K562 (cell line): ENCODE measurements around the gene MBD1. TPM values are rescaled to one million over a fixed set of nuclear protein-coding genes. Genes with fewer than 3 reads are reported as not detected.

Experiments used
- ARHGAP35 ChIP-seq: fragments of 450-650 bp; IDR thresholded peaks from 2 replicates; pipeline ENCODE4 v1.6.1; 2018; ENCODE audit not compliant: partially characterized antibody
- BRD4 ChIP-seq: fragments of 200-600 bp; sonication (generic); IDR thresholded peaks from 2 replicates; pipeline ENCODE4 v1.6.1; 2017; ENCODE audit warnings: inconsistent platforms
- CREM ChIP-seq: IDR thresholded peaks from 2 replicates; pipeline ENCODE4 v1.6.1; 2014; ENCODE audit warnings: antibody characterized with exemption, low read depth
- EHMT2 ChIP-seq: fragments of 450-650 bp; IDR thresholded peaks from 2 replicates; pipeline ENCODE4 v1.6.1; 2018; ENCODE audit warnings: antibody characterized with exemption
- ETV1 ChIP-seq: fragments of 450-650 bp; conservative IDR thresholded peaks from 2 replicates; pipeline ENCODE4 v1.6.1; 2016; ENCODE audit warnings: missing genetic modification characterization, control low read depth, low read depth, missing compliant biosample characterization
- GTF2F1 ChIP-seq: IDR thresholded peaks from 2 replicates; pipeline ENCODE4 v1.6.1; 2011; ENCODE audit warnings: low read depth, low read length, improper control_type of control experiment
- HDAC3 ChIP-seq: fragments of 450-650 bp; IDR thresholded peaks from 2 replicates; pipeline ENCODE4 v1.6.1; 2018; ENCODE audit warnings: borderline replicate concordance, mild to moderate bottlenecking, moderate library complexity; ENCODE audit not compliant: partially characterized antibody
- NFATC3 ChIP-seq: fragments of 450-650 bp; IDR thresholded peaks from 2 replicates; pipeline ENCODE4 v1.6.1; 2017; ENCODE audit warnings: mild to moderate bottlenecking
- POLR2B ChIP-seq: fragments of 450-650 bp; IDR thresholded peaks from 2 replicates; pipeline ENCODE4 v1.6.1; 2018; ENCODE audit warnings: low read depth; ENCODE audit not compliant: partially characterized antibody
- POLR2H ChIP-seq: IDR thresholded peaks from 2 replicates; pipeline ENCODE4 v1.6.1; 2016; ENCODE audit warnings: missing genetic modification characterization, low read depth, mild to moderate bottlenecking, control low read depth, missing compliant biosample characterization, moderate library complexity
- RBBP5 ChIP-seq: fragments of 200-600 bp; sonication (generic); IDR thresholded peaks from 2 replicates; pipeline ENCODE4 v1.6.1; 2012; ENCODE audit warnings: borderline replicate concordance, mild to moderate bottlenecking, low read length, control low read depth, inconsistent platforms; ENCODE audit not compliant: insufficient read depth, poor library complexity, severe bottlenecking
- SETDB1 ChIP-seq: IDR thresholded peaks from one replicate; pipeline ENCODE4 v1.6.1; 2012; ENCODE audit warnings: low read length, control low read depth, inconsistent platforms
- TAF9B ChIP-seq: fragments of 450-650 bp; IDR thresholded peaks from 2 replicates; pipeline ENCODE4 v1.6.1; 2018; ENCODE audit warnings: mild to moderate bottlenecking; ENCODE audit not compliant: partially characterized antibody
- ZFPM2 ChIP-seq: fragments of 250-450 bp; sonication (Bioruptor Pico); IDR thresholded peaks from 2 replicates; pipeline ENCODE4 v1.5.1; 2022; ENCODE audit warnings: mild to moderate bottlenecking
- ZNF140 ChIP-seq: fragments of 250-450 bp; sonication (Bioruptor Pico); IDR thresholded peaks from 2 replicates; pipeline ENCODE4 v1.8.0; 2021; ENCODE audit warnings: moderate library complexity, mild to moderate bottlenecking, inconsistent platforms
- ZNF347 ChIP-seq: fragments of 450-650 bp; formaldehyde crosslinking; IDR thresholded peaks from 2 replicates; pipeline ENCODE4 v1.4.0; 2020; ENCODE audit warnings: low read depth, mild to moderate bottlenecking, moderate library complexity
- ZNF57 ChIP-seq: fragments of 450-650 bp; formaldehyde crosslinking; IDR thresholded peaks from 2 replicates; pipeline ENCODE4 v1.4.0; 2020; ENCODE audit warnings: mild to moderate bottlenecking, moderate library complexity
- polyA plus RNA-seq, 8 experiments: library from polyadenylated mRNA; depleted of rRNA in 4 of 8; stranded (reverse) in 5 of 8; unstranded in 3 of 8; fragments of >200 nt; fragmentation: Nextera tagmentation in 2 of 8; fragmentation: Illumina TruSeq in 1 of 8; extraction: Ambion mirVana in 2 of 8; extraction: Trizol in 1 of 8; gene quantifications; 2 replicates each; pipeline versions ENCODE4 v1.2.1 to v1.2.3, GENCODE V29; 2011 to 2014; ENCODE audit warnings: inconsistent platforms in 1 of 8, missing spikeins in 1 of 8
- total RNA-seq, 7 experiments: library from RNA; depleted of rRNA in 6 of 7; stranded (reverse); fragments of >200 nt in 6 of 7; fragmentation: Illumina TruSeq in 2 of 7; extraction: Trizol in 2 of 7; gene quantifications; 2 replicates each; pipeline versions ENCODE4 v1.2.1 to v1.2.3, GENCODE V29; 2011 to 2021; ENCODE audit warnings: low replicate concordance in 1 of 7
- TF ChIP-seq, protein P1 (sequence below), 3 experiments: fragments of 200-800 bp in 1 of 3; sonication (Bioruptor generic) in 1 of 3; sonication (generic) in 1 of 3; formaldehyde crosslinking in 1 of 3; IDR thresholded peaks; 2 replicates each; pipeline versions ENCODE4 v1.6.1 to v1.8.0; 2016 to 2022; ENCODE audit warnings: mild to moderate bottlenecking in 2 of 3, missing compliant biosample characterization in 2 of 3, missing genetic modification characterization in 2 of 3, missing genetic modification reagents in 1 of 3
- TF ChIP-seq, protein P2 (sequence below): sonication (generic); formaldehyde crosslinking; IDR thresholded peaks from 2 replicates; pipeline ENCODE4 v1.8.0; 2022; ENCODE audit warnings: mild to moderate bottlenecking, missing genetic modification reagents
- TF ChIP-seq, protein P3 (sequence below): fragments of 450-650 bp; formaldehyde crosslinking; IDR thresholded peaks from 2 replicates; pipeline ENCODE4 v1.4.0; 2022; ENCODE audit warnings: missing genetic modification characterization
- TF ChIP-seq, protein P4 (sequence below): fragments of 250-450 bp; sonication (Bioruptor Pico); IDR thresholded peaks from 2 replicates; pipeline ENCODE4 v1.5.0; 2021; ENCODE audit warnings: mild to moderate bottlenecking, borderline replicate concordance

MBD1 gene
- total and polyA plus RNA-seq, 9 of the 15 experiments (the other 6 are each of a cell fraction or from before 2014, with no cell fraction given): 3.0 to 59.7 (median 31.7) TPM

DNA sequence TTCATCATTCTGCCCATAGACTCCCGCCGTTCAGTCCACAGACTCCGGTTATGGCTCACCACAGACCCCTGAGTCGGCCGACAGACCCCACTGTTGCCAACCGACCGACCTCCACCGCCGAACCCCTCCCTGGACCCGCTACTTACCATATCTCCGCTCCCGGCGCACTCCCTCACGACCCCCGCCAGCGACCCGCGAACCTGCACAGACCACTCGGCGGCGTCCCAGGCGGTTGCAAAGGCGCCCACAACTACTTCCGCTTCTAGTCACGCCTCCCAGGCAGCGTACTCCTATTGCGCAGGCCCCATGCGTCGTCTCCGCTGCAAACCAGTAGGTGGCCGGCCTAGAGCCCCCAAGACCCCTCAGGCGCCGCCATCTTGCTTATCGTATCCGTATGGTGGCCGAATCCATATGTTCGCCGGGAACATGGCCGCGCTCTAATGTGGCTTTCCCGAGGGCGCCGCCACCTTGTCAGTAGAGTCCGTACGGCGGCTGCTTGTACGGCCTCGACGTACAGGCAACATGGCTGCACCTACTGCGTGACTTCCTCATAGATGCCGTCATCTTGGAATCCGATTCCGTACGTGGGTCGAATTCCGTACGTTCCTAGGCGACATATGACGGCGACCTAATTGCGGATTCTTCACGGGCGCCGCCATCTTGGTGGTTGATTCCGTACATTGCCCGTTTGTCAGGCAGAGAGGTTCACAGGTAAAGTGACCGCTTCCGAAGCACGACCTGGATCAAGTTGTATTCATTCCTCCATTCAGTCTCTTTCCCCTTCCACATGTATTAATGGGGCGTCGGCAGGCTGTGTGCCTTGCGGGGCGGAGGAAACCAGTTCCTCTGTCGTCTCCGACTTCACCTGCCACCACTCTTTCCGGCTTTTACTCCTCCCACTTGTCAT, 6.4 kb upstream of the MBD1 start, which contains the start of gene CXXC1 (continued):
- no peak for TF ChIP-seq ZNF140 (CRISPR knock-in tag)
- TF ChIP-seq, protein P1, sequence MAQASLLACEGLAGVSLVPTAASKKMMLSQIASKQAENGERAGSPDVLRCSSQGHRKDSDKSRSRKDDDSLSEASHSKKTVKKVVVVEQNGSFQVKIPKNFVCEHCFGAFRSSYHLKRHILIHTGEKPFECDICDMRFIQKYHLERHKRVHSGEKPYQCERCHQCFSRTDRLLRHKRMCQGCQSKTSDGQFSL (CRISPR knock-in tag; IDR thresholded peaks at IDR 0.05): no peak
- TF ChIP-seq, protein P1 (tag; IDR thresholded peaks at IDR 0.05): no peak
- TF ChIP-seq POLR2B: peak; percentile 37
- TF ChIP-seq TAF9B: peak; percentile 7
- TF ChIP-seq ZNF57 (CRISPR knock-in tag): no peak
- TF ChIP-seq ARHGAP35: no peak
- TF ChIP-seq SETDB1: peak; percentile 69
- peak; percentile 84 for TF ChIP-seq ETV1 (tag)
- no peak for TF ChIP-seq GTF2F1
- TF ChIP-seq, protein P2, sequence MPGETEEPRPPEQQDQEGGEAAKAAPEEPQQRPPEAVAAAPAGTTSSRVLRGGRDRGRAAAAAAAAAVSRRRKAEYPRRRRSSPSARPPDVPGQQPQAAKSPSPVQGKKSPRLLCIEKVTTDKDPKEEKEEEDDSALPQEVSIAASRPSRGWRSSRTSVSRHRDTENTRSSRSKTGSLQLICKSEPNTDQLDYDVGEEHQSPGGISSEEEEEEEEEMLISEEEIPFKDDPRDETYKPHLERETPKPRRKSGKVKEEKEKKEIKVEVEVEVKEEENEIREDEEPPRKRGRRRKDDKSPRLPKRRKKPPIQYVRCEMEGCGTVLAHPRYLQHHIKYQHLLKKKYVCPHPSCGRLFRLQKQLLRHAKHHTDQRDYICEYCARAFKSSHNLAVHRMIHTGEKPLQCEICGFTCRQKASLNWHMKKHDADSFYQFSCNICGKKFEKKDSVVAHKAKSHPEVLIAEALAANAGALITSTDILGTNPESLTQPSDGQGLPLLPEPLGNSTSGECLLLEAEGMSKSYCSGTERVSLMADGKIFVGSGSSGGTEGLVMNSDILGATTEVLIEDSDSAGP (CRISPR knock-in tag): no peak
- TF ChIP-seq ZFPM2 (CRISPR knock-in tag): no peak
- no peak for TF ChIP-seq EHMT2
- TF ChIP-seq, protein P3, sequence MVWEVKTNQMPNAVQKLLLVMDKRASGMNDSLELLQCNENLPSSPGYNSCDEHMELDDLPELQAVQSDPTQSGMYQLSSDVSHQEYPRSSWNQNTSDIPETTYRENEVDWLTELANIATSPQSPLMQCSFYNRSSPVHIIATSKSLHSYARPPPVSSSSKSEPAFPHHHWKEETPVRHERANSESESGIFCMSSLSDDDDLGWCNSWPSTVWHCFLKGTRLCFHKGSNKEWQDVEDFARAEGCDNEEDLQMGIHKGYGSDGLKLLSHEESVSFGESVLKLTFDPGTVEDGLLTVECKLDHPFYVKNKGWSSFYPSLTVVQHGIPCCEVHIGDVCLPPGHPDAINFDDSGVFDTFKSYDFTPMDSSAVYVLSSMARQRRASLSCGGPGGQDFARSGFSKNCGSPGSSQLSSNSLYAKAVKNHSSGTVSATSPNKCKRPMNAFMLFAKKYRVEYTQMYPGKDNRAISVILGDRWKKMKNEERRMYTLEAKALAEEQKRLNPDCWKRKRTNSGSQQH (CRISPR knock-in tag): no peak
- TF ChIP-seq POLR2H (tag): no peak
- TF ChIP-seq HDAC3: peak; percentile 42
- TF ChIP-seq RBBP5: peak; percentile 51
- TF ChIP-seq CREM: no peak; the same call in none of the 2 replicates
- TF ChIP-seq, protein P4, sequence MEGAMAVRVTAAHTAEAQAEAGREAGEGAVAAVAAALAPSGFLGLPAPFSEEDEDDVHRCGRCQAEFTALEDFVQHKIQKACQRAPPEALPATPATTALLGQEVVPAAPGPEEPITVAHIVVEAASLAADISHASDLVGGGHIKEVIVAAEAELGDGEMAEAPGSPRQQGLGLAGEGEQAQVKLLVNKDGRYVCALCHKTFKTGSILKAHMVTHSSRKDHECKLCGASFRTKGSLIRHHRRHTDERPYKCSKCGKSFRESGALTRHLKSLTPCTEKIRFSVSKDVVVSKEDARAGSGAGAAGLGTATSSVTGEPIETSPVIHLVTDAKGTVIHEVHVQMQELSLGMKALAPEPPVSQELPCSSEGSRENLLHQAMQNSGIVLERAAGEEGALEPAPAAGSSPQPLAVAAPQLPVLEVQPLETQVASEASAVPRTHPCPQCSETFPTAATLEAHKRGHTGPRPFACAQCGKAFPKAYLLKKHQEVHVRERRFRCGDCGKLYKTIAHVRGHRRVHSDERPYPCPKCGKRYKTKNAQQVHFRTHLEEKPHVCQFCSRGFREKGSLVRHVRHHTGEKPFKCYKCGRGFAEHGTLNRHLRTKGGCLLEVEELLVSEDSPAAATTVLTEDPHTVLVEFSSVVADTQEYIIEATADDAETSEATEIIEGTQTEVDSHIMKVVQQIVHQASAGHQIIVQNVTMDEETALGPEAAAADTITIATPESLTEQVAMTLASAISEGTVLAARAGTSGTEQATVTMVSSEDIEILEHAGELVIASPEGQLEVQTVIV (CRISPR knock-in tag): peak; percentile 63; the same call in 1 of the 2 replicates
- no peak for TF ChIP-seq ZNF347 (CRISPR knock-in tag)
- no peak for TF ChIP-seq NFATC3
- TF ChIP-seq BRD4: no peak
